Type B pancreatic cell (in vitro differentiated cells): Measurements from ENCODE around the gene MYO3B. TPM values are rescaled to one million over a fixed set of nuclear protein-coding genes. Genes with fewer than 3 reads are reported as not detected.

ENCODE experiments used
- DNase-seq: peaks from one replicate; pipeline ENCODE4 v3.0.0; 2021; ENCODE audit warnings: mixed read lengths; ENCODE audit not compliant: unreplicated experiment; ENCODE audit errors: extremely low spot score
- H3K27ac Mint-ChIP-seq: 2 replicates; pipeline ENCODE4 v1.8.0; 2021; ENCODE audit warnings: mild to moderate bottlenecking, mixed read lengths
- H3K27me3 Mint-ChIP-seq: 2 replicates; pipeline ENCODE4 v1.8.0; 2021; ENCODE audit warnings: mixed read lengths
- H3K36me3 Mint-ChIP-seq: 2 replicates; pipeline ENCODE4 v1.8.0; 2021; ENCODE audit warnings: mixed read lengths
- H3K4me1 Mint-ChIP-seq: one replicate; pipeline ENCODE4 v1.8.0; 2021; ENCODE audit warnings: mixed read lengths; ENCODE audit not compliant: unreplicated experiment
- H3K4me3 Mint-ChIP-seq: 2 replicates; pipeline ENCODE4 v1.8.0; 2021; ENCODE audit warnings: mild to moderate bottlenecking, mixed read lengths
- H3K9me3 Mint-ChIP-seq: 2 replicates; pipeline ENCODE4 v1.8.0; 2021; ENCODE audit warnings: mixed read lengths
- CTCF ChIP-seq: fragments of 200-600 bp; sonication (generic); conservative IDR thresholded peaks from 2 replicates; pipeline ENCODE4 v1.5.0; 2021; ENCODE audit warnings: antibody characterized with exemption, mild to moderate bottlenecking
- total RNA-seq: library from RNA; stranded (reverse); gene quantifications from 2 replicates; pipeline ENCODE4 v1.2.1, GENCODE V29; 2021; ENCODE audit warnings: low replicate concordance

MYO3B gene
- total RNA-seq, 1 donor from 2014 or later = 0.46 TPM

- no peak for TF ChIP-seq CTCF
- Mint-ChIP-seq H3K36me3 (no peaks in the 10 kb centered on the region), H3K4me1 (peaks cover 14% of the 10 kb centered on the region), H3K27ac (peak overlapping the region; percentile 25), H3K4me3 (no peak overlapping the region), H3K9me3 (no peaks in the 10 kb centered on the region), H3K27me3 (peaks cover 4% of the 10 kb centered on the region)
- no peak for DNase-seq
Measured at GRCh38 chr2:170525566-170525900, 347.6 kb downstream of the MYO3B start.

- TF ChIP-seq CTCF = no peak
- Mint-ChIP-seq H3K4me1 (peaks cover 14% of the 10 kb centered on the region), H3K27me3 (peaks cover 9% of the 10 kb centered on the region), H3K36me3 (no peaks in the 10 kb centered on the region), H3K4me3 (peak overlapping the region; percentile 41), H3K9me3 (no peaks in the 10 kb centered on the region), H3K27ac (no peak overlapping the region)
- DNase-seq = no peak
Measured at GRCh38 chr2:170530284-170530745, 352.4 kb downstream of the MYO3B start.

GRCh38 chr2:170530803-170531564 lies 353.0 kb downstream of the MYO3B start:
- no peaks in the 10 kb centered on the region for H3K36me3 Mint-ChIP-seq
- no peak for DNase-seq
- no peak overlapping the region for H3K27ac Mint-ChIP-seq
- H3K27me3 Mint-ChIP-seq = peaks cover 9% of the 10 kb centered on the region
- H3K9me3 Mint-ChIP-seq = no peaks in the 10 kb centered on the region
- no peak overlapping the region for H3K4me3 Mint-ChIP-seq
- peaks cover 14% of the 10 kb centered on the region for H3K4me1 Mint-ChIP-seq
- TF ChIP-seq CTCF = no peak

- no peak for DNase-seq
- Mint-ChIP-seq H3K4me1 (peaks cover 14% of the 10 kb centered on the region), H3K9me3 (no peaks in the 10 kb centered on the region), H3K27ac (no peak overlapping the region), H3K27me3 (peaks cover 7% of the 10 kb centered on the region), H3K4me3 (no peak overlapping the region), H3K36me3 (no peaks in the 10 kb centered on the region)
- TF ChIP-seq CTCF = no peak
Measured at GRCh38 chr2:170531876-170532275, 353.9 kb downstream of the MYO3B start.

GRCh38 chr2:170533156-170533555 lies 355.2 kb downstream of the MYO3B start:
- no peak for DNase-seq
- Mint-ChIP-seq H3K4me3 (no peak overlapping the region), H3K36me3 (no peaks in the 10 kb centered on the region), H3K9me3 (no peaks in the 10 kb centered on the region), H3K27ac (no peak overlapping the region), H3K4me1 (peaks cover 14% of the 10 kb centered on the region), H3K27me3 (peaks cover 5% of the 10 kb centered on the region)
- no peak for TF ChIP-seq CTCF
